ENCODE results near the gene FOXP1. TPM values are rescaled to one million over a fixed set of nuclear protein-coding genes. Genes with fewer than 3 reads are reported as not detected.

FOXP1 gene
- total RNA-seq, 2 donors from 2014 or later: 41.7 to 94.3 TPM

DNA sequence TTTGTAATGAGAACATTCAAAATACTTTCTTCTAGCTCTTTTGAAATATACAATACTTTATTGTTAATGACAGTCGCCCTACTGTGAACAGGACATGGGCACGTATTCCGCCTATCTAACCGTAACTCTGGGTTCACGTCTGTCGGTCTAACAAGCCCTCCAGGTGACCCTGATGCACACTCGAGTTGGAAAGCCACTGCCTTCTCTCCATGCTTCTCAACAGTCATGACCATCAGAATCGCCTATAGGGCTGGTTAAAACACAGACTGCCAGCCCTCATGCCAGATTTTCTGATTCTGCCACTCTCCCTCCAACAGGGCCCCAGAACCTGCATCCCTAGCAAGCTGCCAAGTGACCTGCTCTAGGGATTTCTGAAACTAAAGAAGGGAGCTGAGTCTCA is 140.2 kb downstream of the FOXP1 start:
- Histone ChIP-seq H3K27ac (ENCODE audit: low read depth, low read length) (no peak overlapping the region), H3K9me3 (ENCODE audit: control insufficient read depth, low read length) (no peaks in the 10 kb centered on the region), H3K9ac (ENCODE audit: extremely low read depth, low read length, poor library complexity, severe bottlenecking) (no peak overlapping the region), H3K27me3 (ENCODE audit: control insufficient read depth, insufficient read depth, low read length, poor library complexity, severe bottlenecking) (no peaks in the 10 kb centered on the region), H3K4me3 (ENCODE audit: low read length) (no peak overlapping the region), H3K4me1 (ENCODE audit: control insufficient read depth, insufficient read depth, low read length) (no peaks in the 10 kb centered on the region), H3K36me3 (ENCODE audit: control insufficient read depth, insufficient read depth, low read length) (no peaks in the 10 kb centered on the region)
- no peaks in the 10 kb centered on the region for H3K36me3 Mint-ChIP-seq (ENCODE audit: low read depth)
- peaks cover 17% of the 10 kb centered on the region for H3K4me1 Mint-ChIP-seq
- H3K27ac Mint-ChIP-seq: peak overlapping the region; percentile 55
- no peaks in the 10 kb centered on the region for H3K9me3 Mint-ChIP-seq
- TF ChIP-seq, protein P1, sequence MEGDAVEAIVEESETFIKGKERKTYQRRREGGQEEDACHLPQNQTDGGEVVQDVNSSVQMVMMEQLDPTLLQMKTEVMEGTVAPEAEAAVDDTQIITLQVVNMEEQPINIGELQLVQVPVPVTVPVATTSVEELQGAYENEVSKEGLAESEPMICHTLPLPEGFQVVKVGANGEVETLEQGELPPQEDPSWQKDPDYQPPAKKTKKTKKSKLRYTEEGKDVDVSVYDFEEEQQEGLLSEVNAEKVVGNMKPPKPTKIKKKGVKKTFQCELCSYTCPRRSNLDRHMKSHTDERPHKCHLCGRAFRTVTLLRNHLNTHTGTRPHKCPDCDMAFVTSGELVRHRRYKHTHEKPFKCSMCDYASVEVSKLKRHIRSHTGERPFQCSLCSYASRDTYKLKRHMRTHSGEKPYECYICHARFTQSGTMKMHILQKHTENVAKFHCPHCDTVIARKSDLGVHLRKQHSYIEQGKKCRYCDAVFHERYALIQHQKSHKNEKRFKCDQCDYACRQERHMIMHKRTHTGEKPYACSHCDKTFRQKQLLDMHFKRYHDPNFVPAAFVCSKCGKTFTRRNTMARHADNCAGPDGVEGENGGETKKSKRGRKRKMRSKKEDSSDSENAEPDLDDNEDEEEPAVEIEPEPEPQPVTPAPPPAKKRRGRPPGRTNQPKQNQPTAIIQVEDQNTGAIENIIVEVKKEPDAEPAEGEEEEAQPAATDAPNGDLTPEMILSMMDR (conservative IDR thresholded peaks at IDR 0.05): no peak
- no peak overlapping the region for H3K4me3 Mint-ChIP-seq
- H3K27me3 Mint-ChIP-seq (ENCODE audit: insufficient read depth): no peaks in the 10 kb centered on the region
- WGBS, 2 experiments (ENCODE audit: insufficient coverage in 1 of 2, insufficient read length in 1 of 2): 93 to 100% methylated on average over 5 to 8 of the region's 8 CpGs
- no peak for DNase-seq

DNA sequence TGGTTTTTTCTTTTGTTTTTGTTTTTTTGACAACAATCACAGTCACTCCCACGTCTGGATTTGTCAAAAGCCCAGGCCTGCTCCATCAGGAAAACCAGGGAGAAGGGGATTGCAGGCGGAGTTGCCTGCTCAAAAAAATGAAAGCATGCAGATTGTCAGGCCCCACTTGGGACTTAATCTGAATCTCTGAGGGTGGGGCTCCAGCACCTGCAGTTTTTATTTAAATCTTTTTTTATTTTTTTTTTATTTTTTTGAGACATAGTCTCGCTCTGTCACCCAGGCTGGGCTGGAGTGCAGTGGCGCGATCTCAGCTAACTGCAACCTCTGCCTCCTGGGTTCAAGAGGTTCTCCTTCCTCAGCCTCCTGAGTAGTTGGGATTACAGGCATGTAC is 140.9 kb downstream of the FOXP1 start:
- H3K27me3 ChIP-seq (ENCODE audit: control insufficient read depth, insufficient read depth, low read length, poor library complexity, severe bottlenecking): peaks cover under 1% of the 10 kb centered on the region
- no peak overlapping the region for H3K9ac ChIP-seq (ENCODE audit: extremely low read depth, low read length, poor library complexity, severe bottlenecking)
- no peak overlapping the region for H3K27ac ChIP-seq (ENCODE audit: low read depth, low read length)
- 88 to 98% methylated on average over 5 of the region's 5 CpGs for WGBS, 2 experiments (ENCODE audit: insufficient coverage in 1 of 2, insufficient read length in 1 of 2)
- no peak for DNase-seq
- H3K36me3 Mint-ChIP-seq (ENCODE audit: low read depth): no peaks in the 10 kb centered on the region
- H3K27me3 Mint-ChIP-seq (ENCODE audit: insufficient read depth): peaks cover under 1% of the 10 kb centered on the region
- no peaks in the 10 kb centered on the region for H3K9me3 ChIP-seq (ENCODE audit: control insufficient read depth, low read length)
- no peaks in the 10 kb centered on the region for H3K9me3 Mint-ChIP-seq
- H3K4me3 Mint-ChIP-seq: no peak overlapping the region
- peaks cover 19% of the 10 kb centered on the region for H3K4me1 Mint-ChIP-seq
- H3K4me3 ChIP-seq (ENCODE audit: low read length): no peak overlapping the region
- H3K36me3 ChIP-seq (ENCODE audit: control insufficient read depth, insufficient read depth, low read length): no peaks in the 10 kb centered on the region
- no peak overlapping the region for H3K27ac Mint-ChIP-seq
- H3K4me1 ChIP-seq (ENCODE audit: control insufficient read depth, insufficient read depth, low read length): no peaks in the 10 kb centered on the region
- TF ChIP-seq, protein P1 (conservative IDR thresholded peaks at IDR 0.05): no peak

DNA sequence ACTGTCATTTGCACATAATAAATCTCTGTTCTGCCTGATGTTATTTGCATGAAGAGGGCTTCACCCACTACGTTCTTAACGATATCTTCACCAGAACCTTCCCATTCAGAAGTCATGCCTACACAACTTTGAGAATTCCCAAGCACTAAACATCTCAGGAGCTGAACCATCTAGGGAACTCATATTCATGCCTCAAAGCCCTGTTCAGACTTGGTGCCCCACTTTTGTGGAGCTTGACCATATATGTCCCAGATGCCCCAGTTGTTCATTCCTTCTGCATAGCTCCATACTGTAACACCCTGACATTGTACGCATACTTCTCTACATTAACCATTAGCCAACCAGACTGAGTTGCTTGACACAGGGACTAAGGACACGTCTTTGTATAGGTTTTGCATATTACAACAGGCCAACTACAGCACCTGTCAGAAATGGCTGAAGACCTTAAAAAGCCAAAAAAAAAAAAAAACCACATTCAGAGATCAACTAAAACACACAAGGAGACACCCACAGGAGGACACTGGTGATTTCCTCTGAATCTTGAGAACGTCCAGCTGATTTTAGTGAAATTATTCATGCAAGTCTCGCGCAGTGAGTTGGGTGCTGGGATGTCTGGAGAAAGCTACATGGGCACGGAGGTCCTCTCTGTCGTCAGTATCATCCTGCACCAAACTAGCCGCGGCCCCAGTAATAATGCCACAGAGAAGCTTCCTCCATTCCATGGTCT is 141.4 kb downstream of the FOXP1 start:
- H3K4me3 ChIP-seq (ENCODE audit: low read length): no peak overlapping the region
- no peaks in the 10 kb centered on the region for H3K36me3 ChIP-seq (ENCODE audit: control insufficient read depth, insufficient read depth, low read length)
- no peaks in the 10 kb centered on the region for H3K4me1 ChIP-seq (ENCODE audit: control insufficient read depth, insufficient read depth, low read length)
- H3K9me3 ChIP-seq (ENCODE audit: control insufficient read depth, low read length): no peaks in the 10 kb centered on the region
- Mint-ChIP-seq H3K4me1 (peaks cover 20% of the 10 kb centered on the region), H3K36me3 (ENCODE audit: low read depth) (peaks cover 4% of the 10 kb centered on the region), H3K27ac (no peak overlapping the region), H3K9me3 (no peaks in the 10 kb centered on the region), H3K4me3 (no peak overlapping the region), H3K27me3 (ENCODE audit: insufficient read depth) (peaks cover 5% of the 10 kb centered on the region)
- TF ChIP-seq, protein P1 (conservative IDR thresholded peaks at IDR 0.05): no peak
- H3K27me3 ChIP-seq (ENCODE audit: control insufficient read depth, insufficient read depth, low read length, poor library complexity, severe bottlenecking): peaks cover 6% of the 10 kb centered on the region
- DNase-seq: no peak
- H3K9ac ChIP-seq (ENCODE audit: extremely low read depth, low read length, poor library complexity, severe bottlenecking): no peak overlapping the region
- 95 to 97% methylated on average over 6 to 11 of the region's 11 CpGs for WGBS, 2 experiments (ENCODE audit: insufficient coverage in 1 of 2, insufficient read length in 1 of 2)
- no peak overlapping the region for H3K27ac ChIP-seq (ENCODE audit: low read depth, low read length)
